IMR-90 (cell line): ENCODE data around the gene SELENOT. TPM values are rescaled to one million over a fixed set of nuclear protein-coding genes. Genes with fewer than 3 reads are reported as not detected.

Experiments
- ATAC-seq: fragments of 200-7000 bp; cut with Tn5 transposase; 2 replicates; pipeline ENCODE4 v1.9.1; 2020; ENCODE audit warnings: low read depth, mild to moderate bottlenecking, moderate library complexity
- BruUV-seq: library from RNA; stranded (reverse); fragments of 400-500 nt; replicated peaks from 2 replicates; lab custom pipeline; 2021; lab: Mats Ljungman, UMichigan
- CTCF ChIA-PET: fragments of 300-600 bp; formaldehyde crosslinking; extraction: SDS; loops from one replicate; lab custom pipeline; 2021; ENCODE audit warnings: antibody characterized with exemption; lab: Yijun Ruan, JAX
- POLR2A ChIA-PET: fragments of 300-600 bp; sonication (Branson Sonifier 250); formaldehyde crosslinking; loops from one replicate; lab custom pipeline; 2022; ENCODE audit warnings: antibody characterized with exemption; ENCODE audit not compliant: unreplicated experiment; lab: Charles Lee
- DNase-seq: peaks from one replicate; pipeline ENCODE4 v3.0.0; 2013
- H2AFZ ChIP-seq: replicated peaks from 2 replicates; pipeline ENCODE3; 2013; ENCODE audit warnings: low read length, mild to moderate bottlenecking; ENCODE audit not compliant: poor library complexity
- H2AK5ac ChIP-seq: 2 replicates; pipeline ENCODE4 v1.6.1; 2013; ENCODE audit warnings: low read depth, low read length, inconsistent platforms
- H2AK9ac ChIP-seq: replicated peaks from 2 replicates; pipeline ENCODE3; 2013; ENCODE audit warnings: mild to moderate bottlenecking, low read depth, low read length, moderate library complexity; ENCODE audit not compliant: poor library complexity
- H2BK120ac ChIP-seq: 2 replicates; pipeline ENCODE4 v1.6.1; 2013; ENCODE audit warnings: low read depth, low read length, inconsistent platforms
- H2BK15ac ChIP-seq: 3 replicates; pipeline ENCODE4 v1.6.1; 2013; ENCODE audit warnings: low read depth, low read length, inconsistent platforms
- H2BK20ac ChIP-seq: 2 replicates; pipeline ENCODE4 v1.6.1; 2013; ENCODE audit warnings: low read depth, mild to moderate bottlenecking, inconsistent platforms, low read length, moderate library complexity
- H2BK5ac ChIP-seq: 2 replicates; pipeline ENCODE4 v1.6.1; 2013; ENCODE audit warnings: mild to moderate bottlenecking, low read depth, low read length, inconsistent platforms; ENCODE audit not compliant: poor library complexity, severe bottlenecking
- H3K14ac ChIP-seq: replicated peaks from 2 replicates; pipeline ENCODE4 v1.6.1; 2013; ENCODE audit warnings: low read depth, low read length, inconsistent platforms
- H3K18ac ChIP-seq: 2 replicates; pipeline ENCODE4 v1.6.1; 2013; ENCODE audit warnings: low read depth, low read length, control low read depth
- H3K23ac ChIP-seq: 2 replicates; pipeline ENCODE4 v1.6.1; 2013; ENCODE audit warnings: low read depth, low read length, inconsistent platforms
- H3K27ac ChIP-seq: 2 replicates; pipeline ENCODE4 v1.5.1; 2013; ENCODE audit warnings: mild to moderate bottlenecking, control low read depth, low read length; ENCODE audit not compliant: insufficient read depth
- H3K27me3 ChIP-seq: 2 replicates; pipeline ENCODE4 v1.6.1; 2013; ENCODE audit warnings: low read length; ENCODE audit not compliant: control insufficient read depth, insufficient read depth
- H3K36me3 ChIP-seq: 2 replicates; pipeline ENCODE4 v1.6.1; 2013; ENCODE audit warnings: low read length, mixed read lengths; ENCODE audit not compliant: control insufficient read depth, insufficient read depth
- H3K4ac ChIP-seq: 2 replicates; pipeline ENCODE4 v1.6.1; 2013; ENCODE audit warnings: low read depth, low read length, inconsistent platforms
- H3K4me1 ChIP-seq: 2 replicates; pipeline ENCODE4 v1.6.1; 2013; ENCODE audit warnings: low read length, mixed read lengths; ENCODE audit not compliant: control insufficient read depth, insufficient read depth
- H3K4me2 ChIP-seq: 2 replicates; pipeline ENCODE4 v1.6.1; 2013; ENCODE audit warnings: low read depth, mild to moderate bottlenecking, control low read depth, low read length, moderate library complexity
- H3K4me3 ChIP-seq: 2 replicates; pipeline ENCODE4 v1.5.1; 2013; ENCODE audit warnings: low read depth, mild to moderate bottlenecking, control low read depth, low read length, moderate library complexity; ENCODE audit not compliant: insufficient read depth
- H3K56ac ChIP-seq: 2 replicates; pipeline ENCODE4 v1.6.1; 2013; ENCODE audit warnings: low read length, inconsistent platforms; ENCODE audit not compliant: insufficient read depth; ENCODE audit errors: extremely low read depth
- H3K79me1 ChIP-seq, 2 experiments: 2 replicates each; pipeline ENCODE4 v1.6.1; 2013; ENCODE audit warnings: low read length in 2 of 2, inconsistent platforms in 1 of 2, low read depth in 1 of 2
- H3K9ac ChIP-seq: 2 replicates; pipeline ENCODE4 v1.6.1; 2013; ENCODE audit warnings: low read depth, low read length, control low read depth
- H3K9me1 ChIP-seq: 2 replicates; pipeline ENCODE4 v1.6.1; 2013; ENCODE audit warnings: low read length, inconsistent platforms; ENCODE audit not compliant: insufficient read depth
- H3K9me3 ChIP-seq: 2 replicates; pipeline ENCODE4 v1.6.1; 2013; ENCODE audit warnings: low read length; ENCODE audit not compliant: control insufficient read depth, insufficient read depth
- H4K20me1 ChIP-seq: 2 replicates; pipeline ENCODE4 v1.6.1; 2013; ENCODE audit warnings: low read length, inconsistent platforms; ENCODE audit not compliant: insufficient read depth
- H4K5ac ChIP-seq: 2 replicates; pipeline ENCODE4 v1.6.1; 2013; ENCODE audit warnings: mild to moderate bottlenecking, low read depth, low read length, control low read depth
- H4K8ac ChIP-seq, 2 experiments: 2 replicates each; pipeline ENCODE4 v1.6.1; 2013; ENCODE audit warnings: low read depth in 2 of 2, low read length in 2 of 2, control low read depth in 1 of 2, inconsistent platforms in 1 of 2
- H4K91ac ChIP-seq: 2 replicates; pipeline ENCODE4 v1.6.1; 2013; ENCODE audit warnings: low read depth, low read length, inconsistent platforms; ENCODE audit not compliant: insufficient read depth
- CEBPB ChIP-seq: IDR thresholded peaks from 2 replicates; pipeline ENCODE4 v1.6.1; 2012; ENCODE audit warnings: low read depth, low read length, improper control_type of control experiment
- CHD1 ChIP-seq: IDR thresholded peaks from 2 replicates; pipeline ENCODE4 v1.6.1; 2012; ENCODE audit warnings: low read depth, low read length, improper control_type of control experiment
- MAFK ChIP-seq: IDR thresholded peaks from 2 replicates; pipeline ENCODE4 v1.6.1; 2012; ENCODE audit warnings: low read depth, low read length, improper control_type of control experiment
- MAZ ChIP-seq: IDR thresholded peaks from 2 replicates; pipeline ENCODE4 v1.6.1; 2012; ENCODE audit warnings: low read depth, mild to moderate bottlenecking, low read length, improper control_type of control experiment, moderate library complexity, borderline replicate concordance
- MXI1 ChIP-seq: IDR thresholded peaks from 2 replicates; pipeline ENCODE4 v1.6.1; 2012; ENCODE audit warnings: low read depth, mild to moderate bottlenecking, low read length, moderate library complexity, borderline replicate concordance
- POLR2A ChIP-seq: IDR thresholded peaks from 2 replicates; pipeline ENCODE4 v1.6.1; 2012; ENCODE audit warnings: mild to moderate bottlenecking, low read depth, low read length
- RAD21 ChIP-seq: IDR thresholded peaks from 2 replicates; pipeline ENCODE4 v1.6.1; 2012; ENCODE audit warnings: low read length, improper control_type of control experiment
- WGBS, 2 experiments: methylation state at CpG; one replicate each; pipeline versions ENCODE4 v1.1.5 to v1.1.7; 2013; ENCODE audit warnings: missing lambda C conversion rate in 2 of 2; ENCODE audit not compliant: insufficient read length in 1 of 2; ENCODE audit errors: extremely low coverage in 2 of 2; 5-methylcytosine and 5-hydroxymethylcytosine counted together
- dilution Hi-C: fragments of 300-500 bp; cut with HindIII; formaldehyde crosslinking; loops from one replicate; pipeline ENCODE4 v1.14.3; 2018; ENCODE audit warnings: low sequenced_read_pairs; ENCODE audit not compliant: unreplicated experiment
- in situ Hi-C: fragments of 300-500 bp; cut with MboI; formaldehyde crosslinking; loops from 3 replicates; pipeline ENCODE4 v1.14.3; 2019; ENCODE audit warnings: low sequenced_read_pairs, inconsistent platforms, mixed read lengths
- intact Hi-C: fragments of 100-400 bp; cut with micrococcal nuclease; formaldehyde crosslinking; loops from 2 replicates; pipeline ENCODE4 v1.10.0; 2022
- polyA plus RNA-seq, 3 experiments: library from polyadenylated mRNA; depleted of rRNA; stranded (reverse); fragments of >200 nt; gene quantifications; 2 replicates each; pipeline ENCODE4 v1.2.3, GENCODE V29; 2012; ENCODE audit warnings: low replicate concordance in 1 of 3
- total RNA-seq: library from RNA; depleted of rRNA; stranded (reverse); fragments of >200 nt; gene quantifications from 2 replicates; pipeline ENCODE4 v1.2.3, GENCODE V29; 2012
- TF ChIP-seq, protein P1 (sequence below): conservative IDR thresholded peaks from 2 replicates; pipeline ENCODE4 v1.5.1; 2012; ENCODE audit warnings: mild to moderate bottlenecking, low read depth, low read length, improper control_type of control experiment
- TF ChIP-seq, protein P2 (sequence below): fragments of 150-350 bp; IDR thresholded peaks from 2 replicates; pipeline ENCODE4 v1.6.1; 2016; ENCODE audit warnings: low read depth, mild to moderate bottlenecking, low read length, moderate library complexity, borderline replicate concordance

The SELENOT gene
- total and polyA plus RNA-seq, 2 of the 4 experiments (the other 2 are of a cell fraction) = 365 to 415 TPM

DNA sequence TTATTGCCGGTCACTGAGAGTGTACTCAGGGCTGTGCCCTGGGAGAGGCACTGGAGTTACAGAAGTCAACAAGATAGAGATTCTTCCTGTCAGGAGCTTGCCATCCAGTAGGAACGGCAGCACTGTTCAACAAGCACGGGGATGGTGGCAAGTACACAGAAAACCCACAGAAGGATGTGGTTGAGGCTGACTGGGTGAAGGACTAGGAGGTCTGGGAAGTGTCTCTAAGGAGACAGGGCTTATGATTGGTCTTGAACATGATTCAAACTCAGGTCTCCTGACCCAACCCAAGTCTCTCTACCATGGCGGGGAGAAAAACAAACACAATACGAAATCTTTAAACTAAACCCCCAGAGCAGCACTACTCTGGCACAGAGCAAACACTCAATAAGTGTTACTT, 63.0 kb downstream of the SELENOT start:
- H4K20me1 ChIP-seq = no peaks in the 10 kb centered on the region
- in situ Hi-C loops = no loop called here
- TF ChIP-seq MAZ = no peak
- TF ChIP-seq, protein P1, sequence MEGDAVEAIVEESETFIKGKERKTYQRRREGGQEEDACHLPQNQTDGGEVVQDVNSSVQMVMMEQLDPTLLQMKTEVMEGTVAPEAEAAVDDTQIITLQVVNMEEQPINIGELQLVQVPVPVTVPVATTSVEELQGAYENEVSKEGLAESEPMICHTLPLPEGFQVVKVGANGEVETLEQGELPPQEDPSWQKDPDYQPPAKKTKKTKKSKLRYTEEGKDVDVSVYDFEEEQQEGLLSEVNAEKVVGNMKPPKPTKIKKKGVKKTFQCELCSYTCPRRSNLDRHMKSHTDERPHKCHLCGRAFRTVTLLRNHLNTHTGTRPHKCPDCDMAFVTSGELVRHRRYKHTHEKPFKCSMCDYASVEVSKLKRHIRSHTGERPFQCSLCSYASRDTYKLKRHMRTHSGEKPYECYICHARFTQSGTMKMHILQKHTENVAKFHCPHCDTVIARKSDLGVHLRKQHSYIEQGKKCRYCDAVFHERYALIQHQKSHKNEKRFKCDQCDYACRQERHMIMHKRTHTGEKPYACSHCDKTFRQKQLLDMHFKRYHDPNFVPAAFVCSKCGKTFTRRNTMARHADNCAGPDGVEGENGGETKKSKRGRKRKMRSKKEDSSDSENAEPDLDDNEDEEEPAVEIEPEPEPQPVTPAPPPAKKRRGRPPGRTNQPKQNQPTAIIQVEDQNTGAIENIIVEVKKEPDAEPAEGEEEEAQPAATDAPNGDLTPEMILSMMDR = no peak
- TF ChIP-seq, protein P2, sequence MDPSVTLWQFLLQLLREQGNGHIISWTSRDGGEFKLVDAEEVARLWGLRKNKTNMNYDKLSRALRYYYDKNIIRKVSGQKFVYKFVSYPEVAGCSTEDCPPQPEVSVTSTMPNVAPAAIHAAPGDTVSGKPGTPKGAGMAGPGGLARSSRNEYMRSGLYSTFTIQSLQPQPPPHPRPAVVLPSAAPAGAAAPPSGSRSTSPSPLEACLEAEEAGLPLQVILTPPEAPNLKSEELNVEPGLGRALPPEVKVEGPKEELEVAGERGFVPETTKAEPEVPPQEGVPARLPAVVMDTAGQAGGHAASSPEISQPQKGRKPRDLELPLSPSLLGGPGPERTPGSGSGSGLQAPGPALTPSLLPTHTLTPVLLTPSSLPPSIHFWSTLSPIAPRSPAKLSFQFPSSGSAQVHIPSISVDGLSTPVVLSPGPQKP = no peak
- TF ChIP-seq MXI1 = no peak
- no peak for TF ChIP-seq RAD21
- TF ChIP-seq CEBPB = no peak
- no peak for TF ChIP-seq MAFK
- TF ChIP-seq CHD1 = no peak
- no peak for TF ChIP-seq POLR2A
- no peak overlapping the region for H3K4me3 ChIP-seq
- BruUV-seq = no TSS peak
- DNase-seq (no peak), ATAC-seq (no peak)
- no peak overlapping the region for H2AK9ac ChIP-seq
- no peak overlapping the region for H3K23ac ChIP-seq
- dilution Hi-C loops = no loop called here
- no peak overlapping the region for H3K4me2 ChIP-seq
- H2BK15ac ChIP-seq = no peak overlapping the region
- H2BK120ac ChIP-seq = no peak overlapping the region
- H3K56ac ChIP-seq = no peak overlapping the region
- no peak overlapping the region for H3K14ac ChIP-seq
- H4K91ac ChIP-seq = no peak overlapping the region
- H3K9me1 ChIP-seq = no peaks in the 10 kb centered on the region
- no peak overlapping the region for H4K8ac ChIP-seq
- H3K4me1 ChIP-seq = no peaks in the 10 kb centered on the region
- no peak overlapping the region for H4K5ac ChIP-seq
- CTCF ChIA-PET = no interaction called here
- no peak overlapping the region for H2AFZ ChIP-seq
- H3K18ac ChIP-seq = no peak overlapping the region
- no peak overlapping the region for H2BK5ac ChIP-seq
- 74% methylated on average over 2 of the region's 5 CpGs; no CpG with 5 or more reads in 1 of the 2 experiments for WGBS, 2 experiments
- H3K27ac ChIP-seq = no peak overlapping the region
- H3K9ac ChIP-seq = no peak overlapping the region
- POLR2A ChIA-PET = no interaction called here
- no peak overlapping the region for H3K4ac ChIP-seq
- H2BK20ac ChIP-seq = no peak overlapping the region
- H3K79me1 ChIP-seq = no peaks in the 10 kb centered on the region
- no peaks in the 10 kb centered on the region for H3K36me3 ChIP-seq
- H3K27me3 ChIP-seq = peaks cover 10% of the 10 kb centered on the region
- no peaks in the 10 kb centered on the region for H3K9me3 ChIP-seq
- intact Hi-C loops = no loop called here
- H2AK5ac ChIP-seq = no peak overlapping the region
